GM12878 (cell line): ENCODE data around the gene ARHGDIG. TPM values are rescaled to one million over a fixed set of nuclear protein-coding genes. Genes with fewer than 3 reads are reported as not detected.

Source experiments
- ATAC-seq: fragments of 200-7000 bp; cut with Tn5 transposase; 3 replicates; pipeline ENCODE4 v1.9.1; 2020; ENCODE audit warnings: mild to moderate bottlenecking, moderate library complexity
- BruUV-seq: library from RNA; stranded (reverse); fragments of 400-500 nt; replicated peaks from 2 replicates; lab custom pipeline; 2021; lab: Mats Ljungman, UMichigan
- CTCF ChIA-PET: fragments of 300-600 bp; sonication (Branson Sonifier 250); formaldehyde crosslinking; extraction: SDS; loops from one replicate; lab custom pipeline; 2021; ENCODE audit warnings: inconsistent platforms; lab: Yijun Ruan, JAX
- POLR2A ChIA-PET: fragments of 350-600 bp; formaldehyde crosslinking; extraction: SDS; loops from one replicate; lab custom pipeline; 2021; ENCODE audit warnings: inconsistent platforms; lab: Charles Lee
- RAD21 ChIA-PET: fragments of 300-600 bp; sonication (Branson Sonifier 250); formaldehyde crosslinking; loops from one replicate; lab custom pipeline; 2023; ENCODE audit warnings: antibody characterized with exemption; ENCODE audit not compliant: unreplicated experiment; lab: Charles Lee
- SMC1A ChIA-PET: fragments of 300-600 bp; sonication (Branson Sonifier 250); formaldehyde crosslinking; loops from one replicate; lab custom pipeline; 2023; ENCODE audit not compliant: unreplicated experiment, uncharacterized antibody; lab: Charles Lee
- DNase-seq: peaks from one replicate; pipeline ENCODE4 v3.0.0-alpha.2; 2011; ENCODE audit warnings: low read depth, low spot score
- FAIRE-seq: peaks from 3 replicates; lab custom pipeline; 2011; peaks lifted over from hg19 to GRCh38; lab: Jason Lieb, UNC
- H2AFZ ChIP-seq: 2 replicates; pipeline ENCODE4 v1.6.0; 2011; ENCODE audit warnings: low read depth, low read length, control low read depth; ENCODE audit not compliant: control insufficient read depth
- H3K27ac ChIP-seq: 2 replicates; pipeline ENCODE4 v1.5.1; 2011; ENCODE audit warnings: control low read depth; ENCODE audit not compliant: control insufficient read depth, insufficient read depth
- H3K27me3 ChIP-seq, 2 experiments: replicated peaks in 1 of 2; 2 replicates each; pipeline versions ENCODE4 v1.6.0 to v1.6.1; 2011; ENCODE audit warnings: low read length in 1 of 2; ENCODE audit not compliant: control insufficient read depth in 2 of 2, insufficient read depth in 2 of 2
- H3K36me3 ChIP-seq, 2 experiments: 2 replicates each; pipeline ENCODE4 v1.5.1; 2011; ENCODE audit warnings: low read length in 1 of 2; ENCODE audit not compliant: control insufficient read depth in 2 of 2, insufficient read depth in 2 of 2
- H3K4me1 ChIP-seq: 2 replicates; pipeline ENCODE4 v1.6.1; 2011; ENCODE audit warnings: mild to moderate bottlenecking, low read length, moderate library complexity, mixed read lengths; ENCODE audit not compliant: control insufficient read depth, insufficient read depth
- H3K4me2 ChIP-seq: 2 replicates; pipeline ENCODE4 v1.6.0; 2011; ENCODE audit warnings: control low read depth; ENCODE audit not compliant: control insufficient read depth, insufficient read depth
- H3K4me3 ChIP-seq: fragments of 200-600 bp; sonication (generic); 2 replicates; pipeline ENCODE4 v1.5.1; 2016
- H3K79me2 ChIP-seq: 2 replicates; pipeline ENCODE4 v1.6.0; 2011; ENCODE audit warnings: low read length; ENCODE audit not compliant: control insufficient read depth, insufficient read depth
- H3K9ac ChIP-seq: 2 replicates; pipeline ENCODE4 v1.8.0; 2011; ENCODE audit warnings: low read length, control low read depth, mixed read lengths; ENCODE audit not compliant: control insufficient read depth, insufficient read depth
- H3K9me3 ChIP-seq: replicated peaks from 3 replicates; pipeline ENCODE4 v1.5.1; 2011; ENCODE audit warnings: mild to moderate bottlenecking, low read length; ENCODE audit not compliant: control insufficient read depth, insufficient read depth
- H4K20me1 ChIP-seq: 2 replicates; pipeline ENCODE4 v1.6.0; 2011; ENCODE audit not compliant: control insufficient read depth, insufficient read depth
- BHLHE40 ChIP-seq, 2 experiments: fragments of 450-650 bp in 1 of 2; IDR thresholded peaks; 2 replicates each; pipeline ENCODE4 v1.6.1; 2011 to 2017; ENCODE audit warnings: low read depth in 2 of 2, borderline replicate concordance in 1 of 2, improper control_type of control experiment in 1 of 2, low read length in 1 of 2, mild to moderate bottlenecking in 1 of 2
- BMI1 ChIP-seq: fragments of 450-650 bp; IDR thresholded peaks from 2 replicates; pipeline ENCODE4 v1.6.1; 2016; ENCODE audit warnings: mild to moderate bottlenecking, moderate library complexity, borderline replicate concordance
- GABPA ChIP-seq: IDR thresholded peaks from 2 replicates; pipeline ENCODE4 v1.6.1; 2014; ENCODE audit warnings: antibody characterized with exemption, low read depth, mild to moderate bottlenecking, inconsistent platforms
- HDAC2 ChIP-seq: fragments of 200-600 bp; sonication (generic); IDR thresholded peaks from 2 replicates; pipeline ENCODE4 v1.6.1; 2017
- IKZF2 ChIP-seq, 2 experiments: fragments of 450-650 bp; IDR thresholded peaks; 2 replicates each; pipeline ENCODE4 v1.6.1; 2017; ENCODE audit warnings: mild to moderate bottlenecking in 2 of 2, moderate library complexity in 2 of 2
- MXI1 ChIP-seq: fragments of 150-350 bp; IDR thresholded peaks from 2 replicates; pipeline ENCODE4 v1.6.1; 2011; ENCODE audit warnings: low read depth, mild to moderate bottlenecking, inconsistent platforms, low read length, improper control_type of control experiment
- SIN3A ChIP-seq: IDR thresholded peaks from 2 replicates; pipeline ENCODE4 v1.6.1; 2012; ENCODE audit warnings: low read depth, low read length, improper control_type of control experiment
- SIX5 ChIP-seq: IDR thresholded peaks from 2 replicates; pipeline ENCODE4 v1.6.1; 2011; ENCODE audit warnings: mild to moderate bottlenecking, low read depth, low read length, moderate library complexity; ENCODE audit not compliant: severe bottlenecking
- SPI1 ChIP-seq: IDR thresholded peaks from 2 replicates; pipeline ENCODE4 v1.6.1; 2011; ENCODE audit warnings: low read depth, mild to moderate bottlenecking, low read length, moderate library complexity, borderline replicate concordance; ENCODE audit not compliant: insufficient read depth
- TBL1XR1 ChIP-seq: IDR thresholded peaks from 2 replicates; pipeline ENCODE4 v1.6.1; 2012; ENCODE audit warnings: low read depth, low read length, improper control_type of control experiment
- ZBED1 ChIP-seq: IDR thresholded peaks from 2 replicates; pipeline ENCODE4 v1.6.1; 2016; ENCODE audit warnings: borderline replicate concordance
- ZNF207 ChIP-seq: fragments of 450-650 bp; IDR thresholded peaks from 2 replicates; pipeline ENCODE4 v1.6.1; 2014; ENCODE audit warnings: antibody characterized with exemption, mild to moderate bottlenecking, borderline replicate concordance
- WGBS: methylation state at CpG from one replicate; pipeline ENCODE4 v1.1.6; 2016; ENCODE audit warnings: low lambda C conversion rate; ENCODE audit not compliant: insufficient replicate concordance, insufficient coverage; ENCODE audit errors: missing lambda C conversion rate; 5-methylcytosine and 5-hydroxymethylcytosine counted together
- in situ Hi-C: fragments of 300-500 bp; cut with MboI; formaldehyde crosslinking; loops from 9 replicates; pipeline ENCODE4 v1.14.3; 2018; ENCODE audit warnings: mixed read lengths
- intact Hi-C: fragments of 100-400 bp; cut with micrococcal nuclease; formaldehyde crosslinking; loops from one replicate; pipeline ENCODE4 v1.14.2; 2022; ENCODE audit not compliant: unreplicated experiment
- polyA plus RNA-seq, 11 experiments: library from polyadenylated mRNA; depleted of rRNA in 4 of 11; unstranded in 6 of 11; stranded (reverse) in 5 of 11; fragments of >200 nt; fragmentation: Nextera tagmentation in 4 of 11; fragmentation: Illumina TruSeq in 1 of 11; extraction: Ambion mirVana in 4 of 11; extraction: Trizol in 1 of 11; gene quantifications; 1 replicate in 1 of 11; 2 replicates in 10 of 11; pipeline versions ENCODE4 v1.2.1 to v1.2.3, GENCODE V29; 2011 to 2016; ENCODE audit warnings: inconsistent platforms in 2 of 11, missing spikeins in 2 of 11, low read depth in 1 of 11
- total RNA-seq, 4 experiments: library from RNA; depleted of rRNA in 3 of 4; stranded (reverse); fragments of >200 nt in 3 of 4; fragmentation: Illumina TruSeq in 1 of 4; extraction: Trizol in 1 of 4; gene quantifications; 2 replicates each; pipeline versions ENCODE4 v1.2.1 to v1.2.3, GENCODE V29; 2013 to 2021
- TF ChIP-seq, protein P1 (sequence below): fragments of 450-650 bp; formaldehyde crosslinking; IDR thresholded peaks from 2 replicates; pipeline ENCODE4 v1.4.0; 2022; ENCODE audit warnings: mild to moderate bottlenecking, moderate library complexity
- TF ChIP-seq, protein P2 (sequence below): fragments of 450-650 bp; IDR thresholded peaks from 2 replicates; pipeline ENCODE4 v1.6.1; 2017; ENCODE audit warnings: mild to moderate bottlenecking, low read depth, inconsistent platforms; ENCODE audit not compliant: poor library complexity, severe bottlenecking
- TF ChIP-seq, protein P3 (sequence below): IDR thresholded peaks from 2 replicates; pipeline ENCODE4 v1.6.1; 2012; ENCODE audit warnings: low read length, inconsistent platforms

Gene ARHGDIG
- total and polyA plus RNA-seq, 10 of the 15 experiments (the other 5 are each of a cell fraction or from before 2014, with no cell fraction given), result not detected

DNA sequence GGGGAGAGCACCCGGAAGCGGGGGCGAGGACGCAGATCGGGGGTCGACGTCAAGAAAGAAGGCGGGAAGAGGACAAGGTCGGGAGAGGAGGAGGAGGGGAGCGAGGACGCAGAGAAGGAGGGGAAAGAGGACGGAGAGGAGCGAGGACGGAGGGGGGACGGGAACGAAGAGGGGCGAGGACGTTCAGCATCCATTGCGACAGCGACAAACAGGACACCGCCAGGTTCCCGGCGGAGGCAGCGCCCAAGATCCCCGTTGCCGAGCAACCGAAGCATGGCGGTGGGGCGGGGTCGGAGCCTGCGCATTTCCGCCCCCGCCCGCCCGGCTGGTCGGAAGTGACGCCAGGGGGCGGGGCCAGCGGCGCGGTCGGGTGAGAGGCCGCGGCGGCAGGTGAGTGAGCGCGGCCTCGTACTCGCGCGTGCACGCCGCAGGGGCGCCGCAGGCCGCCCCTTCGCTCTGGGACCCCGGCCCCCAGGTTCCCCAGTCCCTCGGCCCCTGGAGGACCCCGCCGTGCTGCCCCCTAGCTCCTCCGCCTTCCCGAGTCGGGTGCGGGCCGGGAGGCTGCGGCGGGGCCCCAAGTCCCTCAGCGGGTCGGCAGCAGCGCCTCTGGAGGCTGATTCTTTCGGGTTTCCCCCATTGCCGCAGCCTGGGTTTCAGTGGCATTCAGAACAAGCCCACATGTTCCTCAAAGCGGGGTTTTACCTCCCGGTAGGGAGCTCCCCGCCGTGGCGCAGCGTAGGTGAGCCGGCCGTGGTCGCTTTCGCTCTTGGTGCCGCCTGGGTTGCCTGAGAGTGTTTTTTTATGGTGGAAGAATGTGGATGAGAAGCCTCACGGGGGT, 45.7 kb upstream of the ARHGDIG start, which contains the start of gene FAM234A:
TSS of gene FAM234A (plus strand) at position 354 of the 838 bp plus-strand sequence. CDS start 19,593 bp downstream, outside the sequence.
- RAD21 ChIA-PET, result interaction anchor here (0.7 to 2.5 kb wide), 8 partner anchors 8 to 167 kb away, joined by 3 to 28 read pairs (median 4); partner anchors contain the start of genes AXIN1 and DECR2
- H3K4me3 ChIP-seq, result peak within 1 kb of the TSS; percentile 81
- DNase-seq (peak; percentile 77), FAIRE-seq (peak; percentile 75), ATAC-seq (peak; percentile 96)
- H3K4me1 ChIP-seq, result peaks cover 2% of the 10 kb centered on the region; the same call in 1 of the 2 replicates
- H3K9me3 ChIP-seq, result no peaks in the 10 kb centered on the region
- SMC1A ChIA-PET, result interaction anchor here (0.7 to 1.5 kb wide), 9 partner anchors 15 to 118 kb away, joined by 3 to 6 read pairs (median 4); partner anchors contain the start of gene AXIN1
- peaks cover 5% of the 10 kb centered on the region for H3K79me2 ChIP-seq
- intact Hi-C loops, result loop anchor here (2.0 kb wide), 2 partner anchors 18 to 114 kb away; no protein-coding TSS in a partner anchor
- no peaks in the 10 kb centered on the region for H3K27me3 ChIP-seq
- POLR2A ChIA-PET, result interaction anchor here (0.7 to 3.5 kb wide), 12 partner anchors 10 to 402 kb away, joined by 3 to 33 read pairs (median 4); partner anchors contain the start of gene MRPL28
- peak within 1 kb of the TSS; percentile 99 for H3K4me2 ChIP-seq
- 1% methylated on average over 63 of the region's 85 CpGs for WGBS
- H4K20me1 ChIP-seq, result no peaks in the 10 kb centered on the region
- peak within 1 kb of the TSS; percentile 84 for H3K27ac ChIP-seq
- peak within 1 kb of the TSS; percentile 99 for H2AFZ ChIP-seq
- BruUV-seq, result no TSS peak
- H3K9ac ChIP-seq, result peak within 1 kb of the TSS; percentile 83
- in situ Hi-C loops, result loop anchor here (5.0 kb wide), 1 partner anchor 113 kb away; no protein-coding TSS in a partner anchor
- CTCF ChIA-PET, result interaction anchor here (0.8 to 1.8 kb wide), 9 partner anchors 9 to 157 kb away, joined by 3 to 10 read pairs (median 4); partner anchors contain the start of gene MPG
- no peaks in the 10 kb centered on the region for H3K36me3 ChIP-seq
- TF ChIP-seq SIN3A (0 out of 2 replicates have a peak, but pooled peaks have one; percentile 69), BMI1 (peak; percentile 91), GABPA (peak; percentile 80), SPI1 (no peak), HDAC2 (no peak), SIX5 (peak; percentile 17), BHLHE40 (IDR thresholded peaks at IDR 0.05; ENCODE audit: borderline replicate concordance in 1 of 2, low read depth in 2 of 2, low read length in 1 of 2) (peak; percentile 82 to 97), MXI1 (peak; percentile 78), IKZF2 (IDR thresholded peaks at IDR 0.05) (peak; percentile 40 to 59), TBL1XR1 (peak; percentile 86), ZBED1 (peak; percentile 33; the same call in 1 of the 2 replicates), ZNF207 (peak; percentile 76; the same call in 1 of the 2 replicates)
- TF ChIP-seq, protein P1, sequence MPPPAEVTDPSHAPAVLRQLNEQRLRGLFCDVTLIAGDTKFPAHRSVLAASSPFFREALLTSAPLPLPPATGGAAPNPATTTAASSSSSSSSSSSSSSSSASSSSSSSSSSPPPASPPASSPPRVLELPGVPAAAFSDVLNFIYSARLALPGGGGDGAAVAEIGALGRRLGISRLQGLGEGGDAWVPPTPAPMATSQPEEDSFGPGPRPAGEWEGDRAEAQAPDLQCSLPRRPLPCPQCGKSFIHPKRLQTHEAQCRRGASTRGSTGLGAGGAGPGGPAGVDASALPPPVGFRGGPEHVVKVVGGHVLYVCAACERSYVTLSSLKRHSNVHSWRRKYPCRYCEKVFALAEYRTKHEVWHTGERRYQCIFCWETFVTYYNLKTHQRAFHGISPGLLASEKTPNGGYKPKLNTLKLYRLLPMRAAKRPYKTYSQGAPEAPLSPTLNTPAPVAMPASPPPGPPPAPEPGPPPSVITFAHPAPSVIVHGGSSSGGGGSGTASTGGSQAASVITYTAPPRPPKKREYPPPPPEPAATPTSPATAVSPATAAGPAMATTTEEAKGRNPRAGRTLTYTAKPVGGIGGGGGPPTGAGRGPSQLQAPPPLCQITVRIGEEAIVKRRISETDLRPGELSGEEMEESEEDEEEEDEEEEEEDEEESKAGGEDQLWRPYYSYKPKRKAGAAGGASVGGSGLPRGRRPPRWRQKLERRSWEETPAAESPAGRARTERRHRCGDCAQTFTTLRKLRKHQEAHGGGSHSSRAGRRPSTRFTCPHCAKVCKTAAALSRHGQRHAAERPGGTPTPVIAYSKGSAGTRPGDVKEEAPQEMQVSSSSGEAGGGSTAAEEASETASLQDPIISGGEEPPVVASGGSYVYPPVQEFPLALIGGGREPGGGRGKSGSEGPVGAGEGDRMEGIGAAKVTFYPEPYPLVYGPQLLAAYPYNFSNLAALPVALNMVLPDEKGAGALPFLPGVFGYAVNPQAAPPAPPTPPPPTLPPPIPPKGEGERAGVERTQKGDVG, result 0 out of 2 replicates have a peak, but pooled peaks have one; percentile 54
- TF ChIP-seq, protein P2, sequence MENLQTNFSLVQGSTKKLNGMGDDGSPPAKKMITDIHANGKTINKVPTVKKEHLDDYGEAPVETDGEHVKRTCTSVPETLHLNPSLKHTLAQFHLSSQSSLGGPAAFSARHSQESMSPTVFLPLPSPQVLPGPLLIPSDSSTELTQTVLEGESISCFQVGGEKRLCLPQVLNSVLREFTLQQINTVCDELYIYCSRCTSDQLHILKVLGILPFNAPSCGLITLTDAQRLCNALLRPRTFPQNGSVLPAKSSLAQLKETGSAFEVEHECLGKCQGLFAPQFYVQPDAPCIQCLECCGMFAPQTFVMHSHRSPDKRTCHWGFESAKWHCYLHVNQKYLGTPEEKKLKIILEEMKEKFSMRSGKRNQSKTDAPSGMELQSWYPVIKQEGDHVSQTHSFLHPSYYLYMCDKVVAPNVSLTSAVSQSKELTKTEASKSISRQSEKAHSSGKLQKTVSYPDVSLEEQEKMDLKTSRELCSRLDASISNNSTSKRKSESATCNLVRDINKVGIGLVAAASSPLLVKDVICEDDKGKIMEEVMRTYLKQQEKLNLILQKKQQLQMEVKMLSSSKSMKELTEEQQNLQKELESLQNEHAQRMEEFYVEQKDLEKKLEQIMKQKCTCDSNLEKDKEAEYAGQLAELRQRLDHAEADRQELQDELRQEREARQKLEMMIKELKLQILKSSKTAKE, result peak; percentile 47
- TF ChIP-seq, protein P3, sequence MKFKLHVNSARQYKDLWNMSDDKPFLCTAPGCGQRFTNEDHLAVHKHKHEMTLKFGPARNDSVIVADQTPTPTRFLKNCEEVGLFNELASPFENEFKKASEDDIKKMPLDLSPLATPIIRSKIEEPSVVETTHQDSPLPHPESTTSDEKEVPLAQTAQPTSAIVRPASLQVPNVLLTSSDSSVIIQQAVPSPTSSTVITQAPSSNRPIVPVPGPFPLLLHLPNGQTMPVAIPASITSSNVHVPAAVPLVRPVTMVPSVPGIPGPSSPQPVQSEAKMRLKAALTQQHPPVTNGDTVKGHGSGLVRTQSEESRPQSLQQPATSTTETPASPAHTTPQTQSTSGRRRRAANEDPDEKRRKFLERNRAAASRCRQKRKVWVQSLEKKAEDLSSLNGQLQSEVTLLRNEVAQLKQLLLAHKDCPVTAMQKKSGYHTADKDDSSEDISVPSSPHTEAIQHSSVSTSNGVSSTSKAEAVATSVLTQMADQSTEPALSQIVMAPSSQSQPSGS, result no peak
